CD8-positive, alpha-beta memory T cell (primary cell): ENCODE measurements around the gene AK6. TPM values are rescaled to one million over a fixed set of nuclear protein-coding genes. Genes with fewer than 3 reads are reported as not detected.
"Not testable (repeated sequence)": the region's sequence is repeated elsewhere in the genome, so short reads cannot be mapped to it uniquely, and the experiment has no call there.

Experiments used
- CTCF ChIA-PET: fragments of 350-600 bp; sonication (Branson Sonifier 250); formaldehyde crosslinking; loops from one replicate; lab custom pipeline; 2021; ENCODE audit warnings: antibody characterized with exemption; lab: Charles Lee
- POLR2A ChIA-PET: fragments of 350-600 bp; sonication (Branson Sonifier 250); formaldehyde crosslinking; loops from one replicate; lab custom pipeline; 2021; ENCODE audit warnings: antibody characterized with exemption; lab: Charles Lee
- DNase-seq, 5 donors: peaks; one replicate each; pipeline versions ENCODE4 v3.0.0 to v3.0.0-alpha.2; 2020 to 2022; ENCODE audit warnings: mixed read lengths in 1 of 5
- H3K27ac ChIP-seq: one replicate; pipeline ENCODE4 v1.7.0; 2013; ENCODE audit warnings: low read depth, mild to moderate bottlenecking, low read length, moderate library complexity
- H3K27me3 ChIP-seq: 2 replicates; pipeline ENCODE4 v1.7.0; 2013; ENCODE audit warnings: low read length, mild to moderate bottlenecking; ENCODE audit not compliant: insufficient read depth, poor library complexity, severe bottlenecking
- H3K36me3 ChIP-seq: 2 replicates; pipeline ENCODE4 v1.7.0; 2013; ENCODE audit warnings: mild to moderate bottlenecking, low read length, moderate library complexity; ENCODE audit not compliant: insufficient read depth
- H3K4me1 ChIP-seq: 2 replicates; pipeline ENCODE4 v1.7.0; 2013; ENCODE audit warnings: mild to moderate bottlenecking, low read length, moderate library complexity; ENCODE audit not compliant: insufficient read depth
- H3K4me3 ChIP-seq: 2 replicates; pipeline ENCODE4 v1.7.0; 2013; ENCODE audit warnings: mild to moderate bottlenecking, low read length
- H3K9me3 ChIP-seq: 2 replicates; pipeline ENCODE4 v1.7.0; 2013; ENCODE audit warnings: mild to moderate bottlenecking, low read length
- H3K27ac Mint-ChIP-seq, 8 donors: one replicate each; pipeline ENCODE4 v1.8.0; 2020 to 2021; ENCODE audit warnings: mixed read lengths in 8 of 8, mild to moderate bottlenecking in 6 of 8, inconsistent platforms in 3 of 8, moderate library complexity in 3 of 8
- H3K27me3 Mint-ChIP-seq, 2 donors: one replicate each; pipeline ENCODE4 v1.8.0; 2020 to 2021; ENCODE audit warnings: mixed read lengths in 2 of 2, mild to moderate bottlenecking in 1 of 2, moderate library complexity in 1 of 2
- H3K36me3 Mint-ChIP-seq, 3 donors: one replicate each; pipeline ENCODE4 v1.8.0; 2020 to 2021; ENCODE audit warnings: mixed read lengths in 3 of 3, inconsistent platforms in 1 of 3, mild to moderate bottlenecking in 1 of 3
- H3K4me1 Mint-ChIP-seq, 3 donors: one replicate each; pipeline ENCODE4 v1.8.0; 2020 to 2021; ENCODE audit warnings: mixed read lengths in 3 of 3, inconsistent platforms in 1 of 3, mild to moderate bottlenecking in 1 of 3
- H3K4me3 Mint-ChIP-seq, 7 donors: one replicate each; pipeline ENCODE4 v1.8.0; 2020 to 2021; ENCODE audit warnings: mixed read lengths in 7 of 7, mild to moderate bottlenecking in 6 of 7, moderate library complexity in 4 of 7, inconsistent platforms in 2 of 7
- H3K9me3 Mint-ChIP-seq, 5 donors: one replicate each; pipeline ENCODE4 v1.8.0; 2020 to 2022; ENCODE audit warnings: mixed read lengths in 5 of 5, mild to moderate bottlenecking in 3 of 5, moderate library complexity in 2 of 5, inconsistent platforms in 1 of 5
- polyA plus RNA-seq: library from polyadenylated mRNA; unstranded; fragments of 300-500 nt; fragmentation: Illumina TruSeq; gene quantifications from one replicate; pipeline ENCODE4 v1.2.3, GENCODE V29; 2021
- total RNA-seq, 2 experiments: library from RNA; stranded (reverse); gene quantifications; one replicate each; pipeline ENCODE4 v1.2.3, GENCODE V29; 2021

Gene AK6
- total and polyA plus RNA-seq, 3 experiments from 2014 or later: 90.9 to 108 (median 104) TPM

- POLR2A ChIA-PET: no interaction called here
- no peak for DNase-seq
- Mint-ChIP-seq H3K36me3 (peaks cover 0 to 58% (median 5%) of the 10 kb centered on the region in 3 donors), H3K9me3 (no peaks in the 10 kb centered on the region), H3K27me3 (no peaks in the 10 kb centered on the region), H3K4me3 (no peak overlapping the region), H3K4me1 (no peaks in the 10 kb centered on the region), H3K27ac (no peak overlapping the region)
- no peaks in the 10 kb centered on the region for H3K9me3 ChIP-seq
- no peaks in the 10 kb centered on the region for H3K36me3 ChIP-seq
- H3K4me1 ChIP-seq: no peaks in the 10 kb centered on the region
- H3K27ac ChIP-seq: no peak overlapping the region
- H3K27me3 ChIP-seq: no peaks in the 10 kb centered on the region
- CTCF ChIA-PET: no interaction called here
- H3K4me3 ChIP-seq: no peak overlapping the region
These were observed 9.1 kb upstream of the AK6 start for GRCh38 chr5:69378376-69378775.

GRCh38 chr5:69374911-69375446 is 5.7 kb upstream of the AK6 start:
- POLR2A ChIA-PET: no interaction called here
- Mint-ChIP-seq H3K27ac (peak overlapping the region in 1 of 8 donors; percentile 61), H3K36me3 (peaks cover 0 to 38% (median 3%) of the 10 kb centered on the region in 3 donors), H3K27me3 (no peaks in the 10 kb centered on the region), H3K4me3 (no peak overlapping the region), H3K9me3 (no peaks in the 10 kb centered on the region), H3K4me1 (peaks cover 12 to 28% (median 21%) of the 10 kb centered on the region in 3 donors)
- H3K4me1 ChIP-seq: peaks cover 11% of the 10 kb centered on the region
- H3K4me3 ChIP-seq: no peak overlapping the region
- CTCF ChIA-PET: no interaction called here
- no peaks in the 10 kb centered on the region for H3K9me3 ChIP-seq
- no peak overlapping the region for H3K27ac ChIP-seq
- no peak for DNase-seq
- no peaks in the 10 kb centered on the region for H3K27me3 ChIP-seq
- H3K36me3 ChIP-seq: no peaks in the 10 kb centered on the region

DNA sequence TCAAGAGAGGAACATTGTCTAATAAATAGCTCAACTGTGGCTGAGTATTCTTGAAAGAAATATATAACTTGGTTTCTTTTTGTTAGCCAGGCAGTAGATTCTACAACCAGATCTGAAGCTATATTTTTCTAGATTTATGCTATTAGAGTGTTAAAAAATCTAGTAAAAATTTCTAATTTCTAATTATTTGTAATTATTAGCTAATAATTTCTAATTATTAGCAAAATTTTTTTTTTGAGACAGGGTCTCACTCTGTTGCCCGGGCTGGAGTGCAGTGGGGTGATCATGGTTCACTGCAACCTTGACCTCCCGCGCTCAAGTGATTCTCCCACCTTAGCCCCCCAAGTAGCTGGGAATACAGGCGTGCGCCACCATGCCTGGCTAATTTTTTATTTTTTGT is 3.1 kb upstream of the AK6 start:
- peak overlapping the region in 2 of 8 donors; percentile 45 to 71 for H3K27ac Mint-ChIP-seq
- DNase-seq: no peak
- CTCF ChIA-PET: interaction anchor here (0.8 to 1.4 kb wide), 3 partner anchors 22 to 57 kb away, joined by 3 read pairs; partner anchors contain the start of gene CCDC125
- Histone ChIP-seq H3K36me3 (no peaks in the 10 kb centered on the region), H3K27me3 (no peaks in the 10 kb centered on the region), H3K27ac (no peak overlapping the region), H3K9me3 (no peaks in the 10 kb centered on the region), H3K4me1 (peaks cover 24% of the 10 kb centered on the region), H3K4me3 (no peak overlapping the region)
- no peaks in the 10 kb centered on the region for H3K27me3 Mint-ChIP-seq
- peak overlapping the region in 3 of 7 donors; percentile 27 to 72 (median 50) for H3K4me3 Mint-ChIP-seq
- POLR2A ChIA-PET: interaction anchor here (1.1 kb wide), 1 partner anchor 9 kb away, joined by 3 read pairs; no protein-coding TSS in a partner anchor
- no peaks in the 10 kb centered on the region for H3K9me3 Mint-ChIP-seq
- H3K4me1 Mint-ChIP-seq: peaks cover 25 to 43% (median 40%) of the 10 kb centered on the region in 3 donors
- peaks cover 0 to 41% (median 3%) of the 10 kb centered on the region in 3 donors for H3K36me3 Mint-ChIP-seq

GRCh38 chr5:69370335-69370734 is 1.0 kb upstream of the AK6 start:
- peaks cover 1 to 42% (median 6%) of the 10 kb centered on the region in 3 donors for H3K36me3 Mint-ChIP-seq
- H3K27me3 ChIP-seq, H3K9me3 Mint-ChIP-seq, H3K36me3 ChIP-seq, H3K27me3 Mint-ChIP-seq, H3K9me3 ChIP-seq, DNase-seq: not testable (repeated sequence)
- Histone ChIP-seq H3K4me1 (peaks cover 24% of the 10 kb centered on the region), H3K4me3 (peak overlapping the region; percentile 70), H3K27ac (peak overlapping the region; percentile 99)
- CTCF ChIA-PET: interaction anchor here (0.9 to 1.2 kb wide), 3 partner anchors 10 to 277 kb away, joined by 3 to 8 read pairs (median 3); partner anchors contain the start of genes CDK7 and SLC30A5
- POLR2A ChIA-PET: interaction anchor here (0.5 to 1.9 kb wide), 4 partner anchors 38 to 277 kb away, joined by 3 to 5 read pairs (median 4); partner anchors contain the start of genes CCDC125, CDK7 and SLC30A5
- H3K27ac Mint-ChIP-seq: peak overlapping the region; percentile 98 to 100 (median 99)
- H3K4me3 Mint-ChIP-seq: peak overlapping the region; percentile 91 to 98 (median 95)
- peaks cover 33 to 56% (median 54%) of the 10 kb centered on the region in 3 donors for H3K4me1 Mint-ChIP-seq

DNA sequence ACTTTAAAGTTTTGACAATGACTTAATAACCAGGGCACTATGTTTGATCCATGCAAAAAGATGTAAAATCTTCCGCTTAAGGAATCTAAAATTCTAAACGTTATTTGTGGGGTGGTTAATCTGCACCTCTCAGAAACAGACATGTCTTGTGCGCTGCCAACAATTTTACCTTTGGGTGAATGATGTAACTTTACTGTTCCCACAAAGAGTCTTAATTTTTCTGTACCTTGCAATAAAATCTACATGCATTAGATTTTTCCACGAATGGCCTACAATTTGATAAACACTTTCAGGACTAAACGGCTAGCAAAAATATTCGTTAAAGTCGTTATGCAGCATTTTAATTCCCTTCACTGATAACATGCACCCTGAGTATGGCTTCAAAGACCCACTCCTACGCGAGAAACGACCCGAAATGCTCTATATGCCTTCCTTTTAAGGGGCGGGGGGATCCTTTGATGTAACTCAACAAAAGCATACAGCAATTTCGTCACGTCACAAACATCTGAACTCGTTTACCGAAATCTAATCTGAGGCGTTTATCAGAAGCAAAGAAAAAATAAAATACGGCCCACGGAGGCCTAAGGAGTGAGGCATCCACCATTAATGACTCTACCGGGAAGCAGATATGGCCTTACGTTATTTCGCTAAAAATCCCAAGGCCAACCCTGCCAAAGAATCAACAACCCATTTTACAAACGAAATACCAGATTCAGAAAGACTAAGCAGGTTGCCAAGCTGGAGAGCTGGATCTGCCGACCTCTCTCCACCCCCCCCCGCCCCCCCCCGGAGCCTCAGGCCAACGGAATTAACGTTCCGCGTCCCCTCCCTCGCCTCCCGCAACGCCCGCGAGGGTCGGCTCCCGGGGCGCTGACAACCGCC is 621 bp downstream of the AK6 start:
- DNase-seq: peak in 2 of 5 donors; percentile 21 to 61
- POLR2A ChIA-PET: interaction anchor here (1.9 kb wide), 1 partner anchor 134 kb away, joined by 4 read pairs; the partner anchor contains the start of gene CDK7

GRCh38 chr5:69367697-69368279 is 1.5 kb downstream of the AK6 start:
- H3K27ac ChIP-seq: peak overlapping the region; percentile 99
- peaks cover 0 to 2% (median 0%) of the 10 kb centered on the region in 5 donors for H3K9me3 Mint-ChIP-seq
- H3K4me3 ChIP-seq: peak overlapping the region; percentile 70
- POLR2A ChIA-PET: no interaction called here
- H3K27ac Mint-ChIP-seq: peak overlapping the region; percentile 6 to 100 (median 98)
- H3K4me3 Mint-ChIP-seq: peak overlapping the region; percentile 90 to 98 (median 94)
- H3K36me3 Mint-ChIP-seq: peaks cover 3 to 49% (median 10%) of the 10 kb centered on the region in 3 donors
- no peaks in the 10 kb centered on the region for H3K27me3 ChIP-seq
- H3K27me3 Mint-ChIP-seq: no peaks in the 10 kb centered on the region
- no peaks in the 10 kb centered on the region for H3K9me3 ChIP-seq
- peaks cover 33 to 69% (median 68%) of the 10 kb centered on the region in 3 donors for H3K4me1 Mint-ChIP-seq
- peaks cover 24% of the 10 kb centered on the region for H3K4me1 ChIP-seq
- no peak for DNase-seq
- CTCF ChIA-PET: interaction anchor here (1.5 kb wide), 1 partner anchor 12 kb away, joined by 4 read pairs; no protein-coding TSS in a partner anchor
- peaks cover 21% of the 10 kb centered on the region for H3K36me3 ChIP-seq

More for the DNA sequence above, 621 bp downstream of the AK6 start:
- no peaks in the 10 kb centered on the region for H3K27me3 Mint-ChIP-seq
- peaks cover 3 to 44% (median 10%) of the 10 kb centered on the region in 3 donors for H3K36me3 Mint-ChIP-seq
- CTCF ChIA-PET: no interaction called here
- peaks cover 0 to 2% (median 0%) of the 10 kb centered on the region in 5 donors for H3K9me3 Mint-ChIP-seq
- H3K4me1 Mint-ChIP-seq: peaks cover 35 to 67% (median 65%) of the 10 kb centered on the region in 3 donors
- Histone ChIP-seq H3K9me3 (no peaks in the 10 kb centered on the region), H3K4me1 (peaks cover 24% of the 10 kb centered on the region), H3K36me3 (peaks cover 18% of the 10 kb centered on the region), H3K27me3 (no peaks in the 10 kb centered on the region), H3K27ac (peak overlapping the region; percentile 99), H3K4me3 (peak overlapping the region; percentile 70)
- H3K4me3 Mint-ChIP-seq: peak overlapping the region; percentile 90 to 98 (median 95)
- H3K27ac Mint-ChIP-seq: peak overlapping the region; percentile 92 to 100 (median 98)

DNA sequence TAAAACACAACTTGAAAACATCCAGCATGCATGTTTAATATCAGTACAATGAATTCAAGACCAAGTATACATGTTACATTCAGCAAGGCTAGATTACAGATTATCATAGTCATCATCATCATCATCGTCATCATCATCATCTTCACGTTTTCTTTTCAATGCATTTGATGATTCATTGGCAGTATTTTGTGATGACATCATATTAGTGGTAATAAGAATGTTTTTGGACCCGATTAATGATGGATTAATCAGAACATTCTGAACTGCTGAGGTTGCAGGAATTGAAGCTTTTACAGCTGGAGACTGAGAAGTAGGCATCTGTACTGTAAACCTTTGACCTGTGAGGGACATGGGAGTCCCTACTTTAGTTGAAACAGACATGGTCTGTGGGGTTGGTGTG is 4.5 kb downstream of the AK6 start:
- Histone ChIP-seq H3K9me3 (no peaks in the 10 kb centered on the region), H3K4me1 (peaks cover 14% of the 10 kb centered on the region), H3K4me3 (no peak overlapping the region), H3K36me3 (peaks cover 23% of the 10 kb centered on the region), H3K27me3 (no peaks in the 10 kb centered on the region), H3K27ac (no peak overlapping the region)
- peaks cover 3 to 62% (median 17%) of the 10 kb centered on the region in 3 donors for H3K36me3 Mint-ChIP-seq
- ChIA-PET CTCF (interaction anchor here (1.0 kb wide), 1 partner anchor 40 kb away, joined by 3 read pairs; no protein-coding TSS in a partner anchor), POLR2A (no interaction called here)
- no peak for DNase-seq
- peak overlapping the region in 1 of 7 donors; percentile 63 for H3K4me3 Mint-ChIP-seq
- H3K4me1 Mint-ChIP-seq: peaks cover 27 to 54% (median 53%) of the 10 kb centered on the region in 3 donors
- peaks cover 0 to 2% (median 0%) of the 10 kb centered on the region in 5 donors for H3K9me3 Mint-ChIP-seq
- no peaks in the 10 kb centered on the region for H3K27me3 Mint-ChIP-seq
- H3K27ac Mint-ChIP-seq: peak overlapping the region in 1 of 8 donors; percentile 72
